ENCODE data around the gene BRSK1. TPM values are rescaled to one million over a fixed set of nuclear protein-coding genes. Genes with fewer than 3 reads are reported as not detected.

Gene BRSK1
- total RNA-seq, 1 donor from 2014 or later: 10.1 TPM

DNA sequence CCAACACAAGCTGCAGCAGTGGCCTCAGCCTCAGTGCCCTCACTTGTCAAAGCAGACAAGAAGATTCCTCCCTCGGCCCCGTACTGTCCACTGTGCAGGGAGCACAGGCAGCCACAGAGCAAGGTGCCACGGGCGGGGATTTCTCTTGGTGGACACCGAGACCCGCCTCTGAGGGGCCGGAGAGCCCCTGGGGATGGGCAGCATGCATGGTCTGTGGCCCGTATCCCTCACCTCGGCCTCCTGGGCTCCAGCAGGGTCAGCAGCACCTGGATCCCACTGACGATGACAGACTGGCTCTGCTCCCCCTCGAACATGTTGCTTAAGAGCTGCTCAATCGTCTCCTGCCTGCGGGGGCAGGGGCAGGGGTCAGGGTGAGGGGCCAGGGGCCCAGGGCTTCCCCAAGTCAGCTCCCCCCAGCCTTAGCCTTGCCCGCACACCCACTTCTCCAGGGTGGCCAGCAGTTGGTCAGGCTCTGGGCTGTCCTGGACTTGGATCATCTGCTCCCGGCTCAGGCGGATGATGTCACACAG lies 41.8 kb upstream of the BRSK1 start:
- no peaks in the 10 kb centered on the region for H3K9me3 ChIP-seq
- H3K4me1 ChIP-seq: no peaks in the 10 kb centered on the region
- no peak for DNase-seq (ENCODE audit: extremely low spot score in 2 of 2)
- no peak overlapping the region for H3K27ac ChIP-seq
- H3K27me3 ChIP-seq: no peaks in the 10 kb centered on the region
- H3K36me3 ChIP-seq: peaks cover 0 to 92% of the 10 kb centered on the region in 2 donors
- intact Hi-C loops (cut with DNase I): no loop called here
- no peak for TF ChIP-seq POLR2A (IDR thresholded peaks at IDR 0.05)
- TF ChIP-seq, protein P1, sequence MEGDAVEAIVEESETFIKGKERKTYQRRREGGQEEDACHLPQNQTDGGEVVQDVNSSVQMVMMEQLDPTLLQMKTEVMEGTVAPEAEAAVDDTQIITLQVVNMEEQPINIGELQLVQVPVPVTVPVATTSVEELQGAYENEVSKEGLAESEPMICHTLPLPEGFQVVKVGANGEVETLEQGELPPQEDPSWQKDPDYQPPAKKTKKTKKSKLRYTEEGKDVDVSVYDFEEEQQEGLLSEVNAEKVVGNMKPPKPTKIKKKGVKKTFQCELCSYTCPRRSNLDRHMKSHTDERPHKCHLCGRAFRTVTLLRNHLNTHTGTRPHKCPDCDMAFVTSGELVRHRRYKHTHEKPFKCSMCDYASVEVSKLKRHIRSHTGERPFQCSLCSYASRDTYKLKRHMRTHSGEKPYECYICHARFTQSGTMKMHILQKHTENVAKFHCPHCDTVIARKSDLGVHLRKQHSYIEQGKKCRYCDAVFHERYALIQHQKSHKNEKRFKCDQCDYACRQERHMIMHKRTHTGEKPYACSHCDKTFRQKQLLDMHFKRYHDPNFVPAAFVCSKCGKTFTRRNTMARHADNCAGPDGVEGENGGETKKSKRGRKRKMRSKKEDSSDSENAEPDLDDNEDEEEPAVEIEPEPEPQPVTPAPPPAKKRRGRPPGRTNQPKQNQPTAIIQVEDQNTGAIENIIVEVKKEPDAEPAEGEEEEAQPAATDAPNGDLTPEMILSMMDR (IDR thresholded peaks at IDR 0.05): no peak
- TF ChIP-seq POLR2AphosphoS5 (IDR thresholded peaks at IDR 0.05; ENCODE audit: insufficient read depth in 1 of 2, low read depth in 1 of 2): no peak
- H3K4me3 ChIP-seq: no peak overlapping the region

DNA sequence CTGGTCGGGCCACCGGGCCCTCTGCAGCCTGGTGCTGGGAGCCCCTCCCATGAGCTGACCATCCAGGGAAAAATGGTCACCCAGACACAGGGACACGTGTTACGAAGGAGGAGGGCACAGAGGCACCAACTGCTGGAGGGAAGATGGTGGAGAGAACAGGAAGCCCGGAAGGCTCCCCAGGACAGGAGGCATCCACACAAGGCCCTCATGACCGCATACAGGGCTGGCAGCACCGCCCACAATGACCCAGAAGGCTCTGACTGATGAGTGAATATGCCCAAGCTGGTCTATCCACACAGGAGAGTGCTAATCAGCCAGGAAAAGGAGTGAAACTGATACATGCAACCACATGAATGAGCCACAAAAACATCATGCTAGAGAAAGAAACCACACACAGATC lies 41.3 kb upstream of the BRSK1 start:
- no peaks in the 10 kb centered on the region for H3K4me1 ChIP-seq
- H3K9me3 ChIP-seq: no peaks in the 10 kb centered on the region
- H3K27me3 ChIP-seq: no peaks in the 10 kb centered on the region
- TF ChIP-seq, protein P1 (IDR thresholded peaks at IDR 0.05): no peak
- TF ChIP-seq POLR2AphosphoS5 (IDR thresholded peaks at IDR 0.05; ENCODE audit: insufficient read depth in 1 of 2, low read depth in 1 of 2): no peak
- no peak for TF ChIP-seq POLR2A (IDR thresholded peaks at IDR 0.05)
- no peak for DNase-seq (ENCODE audit: extremely low spot score in 2 of 2)
- H3K36me3 ChIP-seq: peaks cover 0 to 88% of the 10 kb centered on the region in 2 donors
- no peak overlapping the region for H3K4me3 ChIP-seq
- no peak overlapping the region for H3K27ac ChIP-seq
- intact Hi-C loops (cut with DNase I): no loop called here

DNA sequence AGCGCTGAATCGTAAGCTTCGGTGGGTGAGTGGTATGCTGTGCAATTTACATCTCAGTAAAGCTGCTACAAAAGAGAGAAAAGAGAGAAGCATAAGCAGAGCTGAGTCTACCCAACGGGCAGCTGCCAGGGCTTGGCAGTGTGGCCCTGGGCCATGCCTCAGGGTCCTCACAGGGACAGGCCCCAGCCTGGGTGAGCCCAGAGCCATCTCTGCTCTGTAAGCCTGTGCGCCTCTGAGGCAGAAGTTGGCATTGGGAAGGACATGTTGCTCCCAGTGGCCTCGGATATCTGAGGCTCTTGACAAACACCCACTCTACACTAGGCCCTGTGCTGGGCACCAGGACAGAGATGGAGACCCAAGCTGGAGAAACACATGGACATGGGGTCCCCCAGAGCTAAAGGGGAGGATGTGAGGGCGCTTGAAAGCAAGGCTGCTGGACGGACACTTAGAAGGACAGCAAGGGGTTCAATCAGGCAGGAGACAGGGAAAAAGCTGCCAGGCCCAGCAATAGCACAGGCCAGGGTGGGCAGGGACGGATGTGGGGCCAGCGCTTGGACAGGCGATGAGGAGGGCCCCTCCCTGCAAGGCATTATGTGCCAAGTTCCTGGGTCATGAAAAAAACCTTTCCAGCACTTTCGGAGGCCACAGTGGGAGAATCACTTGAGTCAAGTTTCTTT lies 39.7 kb upstream of the BRSK1 start:
- peaks cover 0 to 72% of the 10 kb centered on the region in 2 donors for H3K36me3 ChIP-seq
- TF ChIP-seq, protein P1 (IDR thresholded peaks at IDR 0.05): no peak
- TF ChIP-seq POLR2AphosphoS5 (IDR thresholded peaks at IDR 0.05; ENCODE audit: insufficient read depth in 1 of 2, low read depth in 1 of 2) (no peak), POLR2A (IDR thresholded peaks at IDR 0.05) (no peak)
- intact Hi-C loops (cut with DNase I): no loop called here
- H3K9me3 ChIP-seq: no peaks in the 10 kb centered on the region
- DNase-seq (ENCODE audit: extremely low spot score in 2 of 2): no peak
- H3K27ac ChIP-seq: no peak overlapping the region
- H3K27me3 ChIP-seq: no peaks in the 10 kb centered on the region
- H3K4me3 ChIP-seq: no peak overlapping the region
- peaks cover 2% of the 10 kb centered on the region for H3K4me1 ChIP-seq

DNA sequence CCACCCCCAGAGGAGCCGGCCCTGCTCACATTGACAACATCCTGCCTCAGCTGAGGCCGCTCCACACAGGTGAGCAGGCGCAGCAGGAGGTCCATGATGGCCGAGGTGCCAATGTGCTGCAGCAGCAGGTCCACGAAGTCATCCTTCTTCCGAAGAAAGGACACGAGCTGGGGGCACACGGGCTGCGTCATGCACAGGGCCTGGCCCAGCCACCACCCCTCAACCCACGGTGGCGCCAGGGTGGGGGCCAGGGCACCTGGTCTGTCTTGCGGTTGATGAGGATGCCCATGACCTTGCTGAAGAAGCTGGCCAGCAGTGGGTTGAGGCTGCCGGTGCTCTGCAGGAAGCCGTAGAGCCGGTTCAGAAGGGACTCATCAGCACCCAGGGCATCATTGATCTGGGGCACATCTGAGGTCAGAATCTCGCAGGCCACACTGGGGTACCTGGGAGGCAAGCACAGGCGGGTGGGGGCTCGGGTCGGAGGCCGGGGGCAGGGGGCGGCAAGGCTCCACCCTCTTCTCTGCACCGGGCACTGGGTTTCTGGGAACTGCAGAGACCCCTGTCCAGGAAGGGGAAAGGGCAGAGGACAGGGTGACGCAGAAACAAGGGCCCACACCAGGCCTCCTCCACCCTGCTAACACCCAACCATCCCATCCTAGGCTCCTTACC lies 38.4 kb upstream of the BRSK1 start:
- TF ChIP-seq, protein P1 (IDR thresholded peaks at IDR 0.05): no peak
- TF ChIP-seq POLR2A (IDR thresholded peaks at IDR 0.05): no peak
- no peak for TF ChIP-seq POLR2AphosphoS5 (IDR thresholded peaks at IDR 0.05; ENCODE audit: insufficient read depth in 1 of 2, low read depth in 1 of 2)
- H3K9me3 ChIP-seq: no peaks in the 10 kb centered on the region
- DNase-seq (ENCODE audit: extremely low spot score in 2 of 2): no peak
- H3K27me3 ChIP-seq: no peaks in the 10 kb centered on the region
- peaks cover 0 to 59% of the 10 kb centered on the region in 2 donors for H3K36me3 ChIP-seq
- H3K4me3 ChIP-seq: no peak overlapping the region
- H3K4me1 ChIP-seq: peaks cover 14% of the 10 kb centered on the region
- no peak overlapping the region for H3K27ac ChIP-seq
- intact Hi-C loops (cut with DNase I): no loop called here

Measured in vagina (tissue), 2 donors.